ENCODE measurements around the gene SCGB3A1. TPM values are rescaled to one million over a fixed set of nuclear protein-coding genes. Genes with fewer than 3 reads are reported as not detected.

Gene SCGB3A1
- total and polyA plus RNA-seq, 2 of the 4 experiments (the other 2 are of a cell fraction): not detected

GRCh38 chr5:180545248-180545647 is 46.1 kb downstream of the SCGB3A1 start:
- no peak overlapping the region for H3K9ac ChIP-seq (ENCODE audit: low read depth, low read length)
- H4K20me1 ChIP-seq (ENCODE audit: insufficient read depth, low read length): 0 out of 2 replicates have a peak, but pooled peaks cover 11% of the 10 kb centered on the region
- H2AK5ac ChIP-seq (ENCODE audit: low read depth, low read length): no peak overlapping the region
- POLR2A ChIA-PET (ENCODE audit: unreplicated experiment): no interaction called here
- no peak overlapping the region for H3K4me2 ChIP-seq (ENCODE audit: low read depth, low read length)
- H3K4me1 ChIP-seq (ENCODE audit: control insufficient read depth, insufficient read depth, low read length): no peaks in the 10 kb centered on the region
- H4K8ac ChIP-seq (ENCODE audit: low read depth in 2 of 2, low read length in 2 of 2): no peak overlapping the region
- no CpG with 5 or more reads among the region's 3 CpGs for WGBS, 2 experiments (ENCODE audit: extremely low coverage in 2 of 2, insufficient read length in 1 of 2)
- no TSS peak for BruUV-seq (replicated peaks)
- in situ Hi-C loops (cut with MboI; ENCODE audit: low sequenced_read_pairs) (no loop called here), dilution Hi-C loops (cut with HindIII; ENCODE audit: low sequenced_read_pairs, unreplicated experiment) (no loop called here), intact Hi-C loops (cut with micrococcal nuclease) (no loop called here)
- DNase-seq (no peak), ATAC-seq (ENCODE audit: low read depth) (no peak)
- H3K36me3 ChIP-seq (ENCODE audit: control insufficient read depth, insufficient read depth, low read length): peaks cover 9% of the 10 kb centered on the region; the same call in 1 of the 2 replicates
- no peak overlapping the region for H3K4ac ChIP-seq (ENCODE audit: low read depth, low read length)
- no peak overlapping the region for H3K27ac ChIP-seq (ENCODE audit: insufficient read depth, low read length)
- CTCF ChIA-PET: no interaction called here
- peaks cover 3% of the 10 kb centered on the region; the same call in 1 of the 2 replicates for H3K9me1 ChIP-seq (ENCODE audit: insufficient read depth, low read length)
- H2AFZ ChIP-seq (replicated peaks; ENCODE audit: low read length, poor library complexity): no peak overlapping the region
- H3K23ac ChIP-seq (ENCODE audit: low read depth, low read length): no peak overlapping the region
- H3K27me3 ChIP-seq (ENCODE audit: control insufficient read depth, insufficient read depth, low read length): no peaks in the 10 kb centered on the region
- no peak overlapping the region for H4K5ac ChIP-seq (ENCODE audit: low read depth, low read length)
- H3K4me3 ChIP-seq (ENCODE audit: insufficient read depth, low read depth, low read length): no peak overlapping the region
- no peaks in the 10 kb centered on the region for H3K9me3 ChIP-seq (ENCODE audit: control insufficient read depth, insufficient read depth, low read length)
- TF ChIP-seq BHLHE40 (IDR thresholded peaks at IDR 0.05; ENCODE audit: low read depth, low read length): no peak
- no peak for TF ChIP-seq RFX5 (IDR thresholded peaks at IDR 0.05; ENCODE audit: low read depth, low read length)
- TF ChIP-seq MXI1 (IDR thresholded peaks at IDR 0.05; ENCODE audit: borderline replicate concordance, low read depth, low read length): no peak
- TF ChIP-seq SMC3 (IDR thresholded peaks at IDR 0.05; ENCODE audit: low read depth, low read length): no peak
- H2BK120ac ChIP-seq (ENCODE audit: low read depth, low read length): no peak overlapping the region
- H3K14ac ChIP-seq (replicated peaks; ENCODE audit: low read depth, low read length): no peak overlapping the region
- H2BK15ac ChIP-seq (ENCODE audit: low read depth, low read length): no peak overlapping the region
- H2BK5ac ChIP-seq (ENCODE audit: low read depth, low read length, poor library complexity, severe bottlenecking): no peak overlapping the region
- no peak overlapping the region for H3K56ac ChIP-seq (ENCODE audit: extremely low read depth, insufficient read depth, low read length)
- no peak overlapping the region for H4K91ac ChIP-seq (ENCODE audit: insufficient read depth, low read depth, low read length)
- no peak overlapping the region for H3K18ac ChIP-seq (ENCODE audit: low read depth, low read length)
- H3K79me1 ChIP-seq (ENCODE audit: low read depth in 1 of 2, low read length in 2 of 2): peaks cover 20 to 28% of the 10 kb centered on the region in 2 experiments
- H2AK9ac ChIP-seq (replicated peaks; ENCODE audit: low read depth, low read length, poor library complexity): no peak overlapping the region
- no peak overlapping the region for H2BK20ac ChIP-seq (ENCODE audit: low read depth, low read length)
